HAP-1 (cell line): ENCODE results near the gene SLC7A4.
"Not testable (repeated sequence)": the region's sequence is repeated elsewhere in the genome, so short reads cannot be mapped to it uniquely, and the experiment has no call there.

Source experiments
- DNase-seq, 2 experiments: peaks; one replicate each; pipeline ENCODE4 v3.0.0-alpha.2; 2016 to 2020; ENCODE audit warnings: low spot score in 2 of 2
- H3K27me3 ChIP-seq: fragments of 250-450 bp; sonication (Bioruptor Pico); 2 replicates; pipeline ENCODE4 v1.5.1; 2020; ENCODE audit warnings: low read depth, mild to moderate bottlenecking, moderate library complexity
- H3K36me3 ChIP-seq: fragments of 250-450 bp; sonication (Bioruptor Pico); replicated peaks from 2 replicates; pipeline ENCODE4 v1.5.1; 2020; ENCODE audit warnings: mild to moderate bottlenecking
- H3K4me1 ChIP-seq: fragments of 250-450 bp; sonication (Bioruptor Pico); 2 replicates; pipeline ENCODE4 v1.5.1; 2020; ENCODE audit warnings: mild to moderate bottlenecking
- H3K4me3 ChIP-seq: fragments of 250-450 bp; sonication (Bioruptor Pico); 2 replicates; pipeline ENCODE4 v1.5.1; 2020; ENCODE audit warnings: mild to moderate bottlenecking, moderate library complexity
- H3K9me3 ChIP-seq: fragments of 250-450 bp; sonication (Bioruptor Pico); 2 replicates; pipeline ENCODE4 v1.5.1; 2020; ENCODE audit warnings: mild to moderate bottlenecking, moderate library complexity
- in situ Hi-C: fragments of 300-500 bp; cut with MboI; formaldehyde crosslinking; loops from 3 replicates; pipeline ENCODE4 v1.14.3; 2020; ENCODE audit warnings: low sequenced_read_pairs, inconsistent platforms, mixed read lengths

Gene SLC7A4

DNA sequence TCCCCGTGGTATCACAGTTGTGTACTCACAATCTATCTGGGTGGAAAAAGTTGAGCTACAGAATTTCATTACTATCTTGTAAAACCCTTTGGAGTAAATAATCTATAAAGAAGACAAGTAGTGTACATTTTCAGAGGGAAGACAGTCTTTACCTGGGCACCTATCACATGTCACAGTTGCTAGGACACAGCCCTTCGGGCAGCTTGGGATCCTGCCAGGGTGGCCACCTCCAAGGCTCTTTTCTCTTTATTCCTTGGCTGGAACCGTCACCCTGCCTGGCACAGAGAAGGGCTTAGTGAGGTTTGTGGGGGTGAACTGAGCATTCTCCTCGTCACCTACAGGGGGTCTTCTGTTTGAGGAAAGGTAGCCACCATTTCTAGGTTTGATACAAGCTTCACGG is 37.0 kb upstream of the SLC7A4 start:
- H3K36me3 ChIP-seq, result no peaks in the 10 kb centered on the region
- in situ Hi-C loops, result loop anchor here (10.0 kb wide), 1 partner anchor 105 kb away; the partner anchor contains the start of gene AIFM3
- H3K4me3 ChIP-seq, result no peak overlapping the region
- DNase-seq, result no peak
- no peaks in the 10 kb centered on the region for H3K9me3 ChIP-seq
- H3K4me1 ChIP-seq, result no peaks in the 10 kb centered on the region
- no peaks in the 10 kb centered on the region; the same call in 1 of the 2 replicates for H3K27me3 ChIP-seq

GRCh38 chr22:21068681-21069276 is 36.4 kb upstream of the SLC7A4 start:
- DNase-seq, result no peak
- Histone ChIP-seq H3K9me3 (no peaks in the 10 kb centered on the region), H3K4me3 (no peak overlapping the region), H3K36me3 (no peaks in the 10 kb centered on the region), H3K4me1 (no peaks in the 10 kb centered on the region), H3K27me3 (no peaks in the 10 kb centered on the region; the same call in 1 of the 2 replicates)
- in situ Hi-C loops, result loop anchor here (10.0 kb wide), 1 partner anchor 104 kb away; the partner anchor contains the start of gene AIFM3

- Histone ChIP-seq H3K9me3 (no peaks in the 10 kb centered on the region), H3K27me3 (no peaks in the 10 kb centered on the region; the same call in 1 of the 2 replicates)
These were observed 35.7 kb upstream of the SLC7A4 start for GRCh38 chr22:21067901-21068680.

GRCh38 chr22:21067075-21067900 is 34.9 kb upstream of the SLC7A4 start:
- DNase-seq, result no peak
- no peaks in the 10 kb centered on the region for H3K4me1 ChIP-seq
- no peaks in the 10 kb centered on the region for H3K36me3 ChIP-seq
- no peaks in the 10 kb centered on the region for H3K9me3 ChIP-seq
- no peaks in the 10 kb centered on the region; the same call in 1 of the 2 replicates for H3K27me3 ChIP-seq
- in situ Hi-C loops, result loop anchor here (10.0 kb wide), 1 partner anchor 102 kb away; the partner anchor contains the start of gene AIFM3
- H3K4me3 ChIP-seq, result no peak overlapping the region

More at GRCh38 chr22:21067901-21068680, 35.7 kb upstream of the SLC7A4 start:
- H3K36me3 ChIP-seq, result no peaks in the 10 kb centered on the region
- no peak overlapping the region for H3K4me3 ChIP-seq
- in situ Hi-C loops, result loop anchor here (10.0 kb wide), 1 partner anchor 103 kb away; the partner anchor contains the start of gene AIFM3
- H3K4me1 ChIP-seq, result no peaks in the 10 kb centered on the region
- no peak for DNase-seq

- H3K9me3 ChIP-seq, result no peaks in the 10 kb centered on the region
- no peak overlapping the region for H3K4me3 ChIP-seq
- H3K4me1 ChIP-seq, result no peaks in the 10 kb centered on the region
- no peak for DNase-seq
- in situ Hi-C loops, result loop anchor here (10.0 kb wide), 1 partner anchor 100 kb away; the partner anchor contains the start of gene AIFM3
- no peaks in the 10 kb centered on the region for H3K36me3 ChIP-seq
- no peaks in the 10 kb centered on the region; the same call in 1 of the 2 replicates for H3K27me3 ChIP-seq
These were observed 32.8 kb upstream of the SLC7A4 start for GRCh38 chr22:21064917-21065864.

- in situ Hi-C loops, result loop anchor here (10.0 kb wide), 1 partner anchor 100 kb away; the partner anchor contains the start of gene AIFM3
- not testable (repeated sequence) for H3K4me3 ChIP-seq
These were observed 32.1 kb upstream of the SLC7A4 start for GRCh38 chr22:21064425-21064824.

GRCh38 chr22:21061660-21062321 is 29.4 kb upstream of the SLC7A4 start:
- in situ Hi-C loops, result loop anchor here (10.0 kb wide), 1 partner anchor 97 kb away; the partner anchor contains the start of gene AIFM3
- H3K9me3 ChIP-seq, H3K4me1 ChIP-seq, H3K4me3 ChIP-seq, H3K27me3 ChIP-seq, H3K36me3 ChIP-seq, DNase-seq: not testable (repeated sequence)

More at GRCh38 chr22:21064425-21064824, 32.1 kb upstream of the SLC7A4 start:
- H3K4me1 ChIP-seq, H3K36me3 ChIP-seq, DNase-seq, H3K27me3 ChIP-seq, H3K9me3 ChIP-seq: not testable (repeated sequence)

DNA sequence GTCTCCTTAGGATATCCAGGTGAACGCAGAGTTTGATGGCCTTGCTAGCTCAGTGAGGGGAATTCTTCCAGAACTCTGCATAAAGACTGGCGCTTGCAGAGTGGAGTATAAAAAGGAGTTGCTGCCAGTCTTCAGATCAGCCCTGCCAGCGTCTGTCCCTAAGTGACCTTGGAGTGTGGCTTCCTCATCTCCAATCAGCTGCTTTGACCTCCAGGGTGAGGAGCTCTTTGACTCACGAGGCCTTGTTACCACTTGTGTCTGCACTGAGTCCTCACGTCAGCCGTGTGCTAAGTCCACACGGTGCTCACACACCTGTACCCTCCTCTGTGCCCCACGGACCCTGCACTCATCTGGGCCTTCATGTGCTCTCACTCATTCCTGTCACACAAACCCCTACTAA is 28.0 kb upstream of the SLC7A4 start:
- not testable (repeated sequence) for H3K4me1 ChIP-seq, H3K27me3 ChIP-seq, H3K4me3 ChIP-seq, H3K36me3 ChIP-seq, DNase-seq, H3K9me3 ChIP-seq
- in situ Hi-C loops, result loop anchor here (10.0 kb wide), 1 partner anchor 96 kb away; the partner anchor contains the start of gene AIFM3

GRCh38 chr22:21055880-21056319 is 23.5 kb upstream of the SLC7A4 start:
- no peaks in the 10 kb centered on the region for H3K27me3 ChIP-seq
- in situ Hi-C loops, result no loop called here
- H3K9me3 ChIP-seq, result no peaks in the 10 kb centered on the region
- DNase-seq, result no peak
- H3K4me1 ChIP-seq, result no peaks in the 10 kb centered on the region
- H3K4me3 ChIP-seq, result no peak overlapping the region
- H3K36me3 ChIP-seq, result no peaks in the 10 kb centered on the region

GRCh38 chr22:21055564-21055834 is 23.1 kb upstream of the SLC7A4 start:
- Histone ChIP-seq H3K36me3 (no peaks in the 10 kb centered on the region), H3K4me3 (no peak overlapping the region), H3K9me3 (no peaks in the 10 kb centered on the region), H3K4me1 (no peaks in the 10 kb centered on the region), H3K27me3 (no peaks in the 10 kb centered on the region)
- in situ Hi-C loops, result no loop called here
- no peak for DNase-seq

DNA sequence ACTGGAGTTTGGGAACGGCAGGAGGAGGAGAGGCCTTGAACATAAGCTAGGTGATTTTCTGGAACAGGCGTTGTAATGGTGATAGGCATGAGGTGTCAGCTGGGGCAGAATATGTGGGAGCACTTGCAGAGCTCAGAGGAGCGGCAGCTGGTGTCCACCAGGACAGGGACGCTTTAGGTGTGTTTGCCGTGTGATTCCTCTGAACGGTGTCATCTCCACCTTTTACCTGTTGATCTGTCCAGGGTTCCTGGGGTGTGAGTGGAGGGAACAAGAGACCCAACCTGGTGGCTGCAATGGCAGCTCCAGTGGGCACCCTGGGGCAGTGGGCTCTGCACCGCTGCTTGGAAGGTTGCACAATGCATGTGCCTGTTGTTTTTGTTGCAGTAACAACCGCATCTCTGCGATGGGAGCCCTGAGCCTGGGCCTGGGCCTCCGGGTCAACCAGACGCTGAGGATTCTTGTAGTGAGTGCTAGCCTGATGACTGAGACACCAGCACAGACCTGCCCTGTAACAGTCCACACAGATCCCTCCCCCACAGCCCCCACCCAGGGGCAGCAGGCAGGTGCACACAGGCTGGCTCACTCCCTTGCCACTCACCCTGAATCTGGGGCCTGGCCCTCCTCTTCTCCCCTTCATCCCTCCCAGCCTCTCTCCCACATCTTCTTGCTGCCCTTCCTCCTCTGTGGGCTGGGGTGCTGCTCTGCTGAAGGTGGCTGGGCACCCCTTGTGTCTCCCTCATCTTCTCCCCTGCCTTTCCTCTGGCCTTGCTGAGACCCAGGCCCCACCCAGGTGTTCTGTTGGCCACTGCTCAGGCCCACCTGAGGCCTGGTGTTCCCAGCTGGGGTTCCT is 22.6 kb upstream of the SLC7A4 start:
- Histone ChIP-seq H3K36me3 (no peaks in the 10 kb centered on the region), H3K4me1 (no peaks in the 10 kb centered on the region), H3K4me3 (no peak overlapping the region), H3K27me3 (no peaks in the 10 kb centered on the region), H3K9me3 (no peaks in the 10 kb centered on the region)
- no peak for DNase-seq
- in situ Hi-C loops, result no loop called here
